ENCODE results near the gene RNASET2. TPM values are rescaled to one million over a fixed set of nuclear protein-coding genes. Genes with fewer than 3 reads are reported as not detected.
"Not testable (repeated sequence)": the region's sequence is repeated elsewhere in the genome, so short reads cannot be mapped to it uniquely, and the experiment has no call there.

Gene RNASET2
- total RNA-seq, 2 donors from 2014 or later = 53.7 to 66.3 TPM

DNA sequence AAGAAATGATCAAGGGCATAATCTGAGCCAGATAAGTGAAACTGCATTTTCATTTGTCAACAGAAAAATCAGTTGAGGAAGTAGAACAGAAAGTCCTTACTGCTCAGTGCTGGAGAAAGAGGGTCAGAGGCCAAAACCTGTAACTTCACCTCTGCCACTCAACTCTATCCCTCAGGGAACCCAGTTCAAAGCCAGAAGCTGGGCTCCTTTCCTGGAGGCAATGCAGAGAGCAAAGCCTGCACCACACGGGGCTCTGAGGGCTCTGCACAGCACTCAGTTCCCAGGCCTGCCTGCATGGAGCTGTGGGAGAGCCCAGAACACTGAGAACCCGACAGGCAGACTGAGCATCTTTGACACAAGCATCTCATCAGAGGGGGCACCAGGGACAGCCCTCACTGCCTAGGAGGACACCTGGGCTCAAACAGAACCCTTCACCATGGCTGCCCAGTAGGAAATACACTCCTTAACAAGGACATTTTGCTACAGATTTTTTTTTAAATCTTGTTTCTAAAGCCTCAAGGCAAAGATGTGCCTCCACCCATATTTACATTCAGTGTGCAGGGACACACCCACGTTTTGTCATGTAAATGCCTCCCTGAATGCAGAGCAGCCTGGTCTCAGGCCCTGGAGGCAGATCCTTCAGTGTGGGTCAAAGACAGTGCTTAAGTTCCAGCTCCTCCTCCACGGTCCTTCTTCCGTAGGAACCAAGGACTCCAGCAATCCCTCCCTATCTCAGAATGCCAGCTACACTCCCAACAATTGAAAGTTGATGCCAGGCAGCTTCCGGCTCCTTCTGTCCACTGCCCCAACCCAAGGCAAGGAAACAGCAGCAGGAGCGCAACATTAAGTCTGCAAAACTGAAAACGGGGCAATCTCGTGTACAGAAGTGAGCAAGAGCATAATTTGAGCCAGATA, 6.6 kb downstream of the RNASET2 start:
- H3K9me3 ChIP-seq = no peaks in the 10 kb centered on the region
- DNase-seq (no peak), ATAC-seq (no peak)
- no peak for TF ChIP-seq POLR2A (IDR thresholded peaks at IDR 0.05)
- TF ChIP-seq, protein P1, sequence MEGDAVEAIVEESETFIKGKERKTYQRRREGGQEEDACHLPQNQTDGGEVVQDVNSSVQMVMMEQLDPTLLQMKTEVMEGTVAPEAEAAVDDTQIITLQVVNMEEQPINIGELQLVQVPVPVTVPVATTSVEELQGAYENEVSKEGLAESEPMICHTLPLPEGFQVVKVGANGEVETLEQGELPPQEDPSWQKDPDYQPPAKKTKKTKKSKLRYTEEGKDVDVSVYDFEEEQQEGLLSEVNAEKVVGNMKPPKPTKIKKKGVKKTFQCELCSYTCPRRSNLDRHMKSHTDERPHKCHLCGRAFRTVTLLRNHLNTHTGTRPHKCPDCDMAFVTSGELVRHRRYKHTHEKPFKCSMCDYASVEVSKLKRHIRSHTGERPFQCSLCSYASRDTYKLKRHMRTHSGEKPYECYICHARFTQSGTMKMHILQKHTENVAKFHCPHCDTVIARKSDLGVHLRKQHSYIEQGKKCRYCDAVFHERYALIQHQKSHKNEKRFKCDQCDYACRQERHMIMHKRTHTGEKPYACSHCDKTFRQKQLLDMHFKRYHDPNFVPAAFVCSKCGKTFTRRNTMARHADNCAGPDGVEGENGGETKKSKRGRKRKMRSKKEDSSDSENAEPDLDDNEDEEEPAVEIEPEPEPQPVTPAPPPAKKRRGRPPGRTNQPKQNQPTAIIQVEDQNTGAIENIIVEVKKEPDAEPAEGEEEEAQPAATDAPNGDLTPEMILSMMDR (IDR thresholded peaks at IDR 0.05) = no peak
- intact Hi-C loops (cut with DNase I) = no loop called here
- H3K36me3 ChIP-seq (replicated peaks in 1 of 2; ENCODE audit: insufficient read depth in 1 of 2, low read depth in 2 of 2) = no peaks in the 10 kb centered on the region
- H3K4me3 ChIP-seq = no peak overlapping the region
- H3K4me1 ChIP-seq = peaks cover 6% of the 10 kb centered on the region
- 74 to 86% methylated on average over 9 of the region's 9 CpGs for WGBS, 2 donors
- H3K27ac ChIP-seq = peak overlapping the region in 1 of 4 donors; percentile 42
- no peaks in the 10 kb centered on the region for H3K27me3 ChIP-seq

DNA sequence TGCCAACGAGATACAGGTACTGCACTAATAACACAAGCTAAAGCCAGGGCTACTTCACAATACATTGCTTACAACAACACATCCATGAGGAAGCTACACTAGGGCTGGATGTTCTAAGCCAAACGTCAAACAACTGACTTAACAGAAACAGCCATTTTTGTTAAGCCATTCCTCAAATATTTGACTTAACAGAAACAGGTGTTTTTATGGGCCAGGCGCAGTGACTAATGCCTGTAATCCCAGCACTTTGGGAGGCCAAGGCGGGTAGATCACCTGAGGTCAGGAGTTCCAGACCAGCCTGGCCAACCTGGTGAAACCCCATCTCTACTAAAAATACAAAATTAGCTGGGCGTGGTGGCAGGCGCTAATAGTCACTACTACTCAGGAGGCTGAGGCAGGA, 7.6 kb downstream of the RNASET2 start:
- WGBS, 2 donors = 67 to 90% methylated on average over 4 to 6 of the region's 6 CpGs
- H3K4me1 ChIP-seq; H3K36me3 ChIP-seq (replicated peaks in 1 of 2; ENCODE audit: insufficient read depth in 1 of 2, low read depth in 2 of 2); intact Hi-C loops (cut with DNase I); H3K27me3 ChIP-seq; H3K27ac ChIP-seq; H3K4me3 ChIP-seq; ATAC-seq; DNase-seq; H3K9me3 ChIP-seq: not testable (repeated sequence)

GRCh38 chr6:166947251-166947650, 9.1 kb downstream of the RNASET2 start:
- 84 to 89% methylated on average over 5 of the region's 5 CpGs for WGBS, 2 donors

DNA sequence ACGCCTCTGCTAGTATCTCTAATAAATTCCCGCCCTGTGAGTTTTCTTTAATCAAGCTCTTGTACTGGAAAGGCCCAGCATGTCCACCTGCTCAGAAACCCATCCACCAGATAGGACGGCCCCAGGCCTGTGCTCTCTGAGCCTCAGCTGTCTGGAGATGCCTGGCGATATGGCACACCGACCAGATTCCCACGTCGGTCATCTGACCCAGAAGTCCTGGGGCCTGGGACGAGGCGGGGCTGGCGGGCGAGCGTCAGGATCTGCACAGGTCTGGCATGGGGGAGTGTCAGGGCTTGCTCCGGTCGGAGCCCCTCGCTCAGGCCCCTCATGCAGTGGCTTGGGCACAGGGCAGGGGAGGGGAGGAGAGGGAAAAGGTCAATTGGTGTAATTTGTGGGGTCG, 10.2 kb downstream of the RNASET2 start:
- Histone ChIP-seq H3K4me3 (no peak overlapping the region), H3K36me3 (replicated peaks in 1 of 2; ENCODE audit: insufficient read depth in 1 of 2, low read depth in 2 of 2) (no peaks in the 10 kb centered on the region), H3K9me3 (no peaks in the 10 kb centered on the region), H3K27ac (no peak overlapping the region), H3K27me3 (no peaks in the 10 kb centered on the region), H3K4me1 (no peaks in the 10 kb centered on the region)
- 93 to 96% methylated on average over 15 to 16 of the region's 16 CpGs for WGBS, 2 donors
- ATAC-seq (no peak), DNase-seq (no peak)
- no peak for TF ChIP-seq POLR2A (IDR thresholded peaks at IDR 0.05)
- TF ChIP-seq, protein P1 (IDR thresholded peaks at IDR 0.05) = no peak
- intact Hi-C loops (cut with DNase I) = no loop called here

More at GRCh38 chr6:166947251-166947650, 9.1 kb downstream of the RNASET2 start:
- H3K4me1 ChIP-seq = no peaks in the 10 kb centered on the region
- intact Hi-C loops (cut with DNase I) = no loop called here
- H3K27ac ChIP-seq = no peak overlapping the region
- TF ChIP-seq, protein P1 (IDR thresholded peaks at IDR 0.05) = no peak
- no peak for TF ChIP-seq POLR2A (IDR thresholded peaks at IDR 0.05)
- no peaks in the 10 kb centered on the region for H3K36me3 ChIP-seq (replicated peaks in 1 of 2; ENCODE audit: insufficient read depth in 1 of 2, low read depth in 2 of 2)
- DNase-seq (no peak), ATAC-seq (no peak)
- no peaks in the 10 kb centered on the region for H3K9me3 ChIP-seq
- H3K27me3 ChIP-seq = no peaks in the 10 kb centered on the region
- no peak overlapping the region for H3K4me3 ChIP-seq

DNA sequence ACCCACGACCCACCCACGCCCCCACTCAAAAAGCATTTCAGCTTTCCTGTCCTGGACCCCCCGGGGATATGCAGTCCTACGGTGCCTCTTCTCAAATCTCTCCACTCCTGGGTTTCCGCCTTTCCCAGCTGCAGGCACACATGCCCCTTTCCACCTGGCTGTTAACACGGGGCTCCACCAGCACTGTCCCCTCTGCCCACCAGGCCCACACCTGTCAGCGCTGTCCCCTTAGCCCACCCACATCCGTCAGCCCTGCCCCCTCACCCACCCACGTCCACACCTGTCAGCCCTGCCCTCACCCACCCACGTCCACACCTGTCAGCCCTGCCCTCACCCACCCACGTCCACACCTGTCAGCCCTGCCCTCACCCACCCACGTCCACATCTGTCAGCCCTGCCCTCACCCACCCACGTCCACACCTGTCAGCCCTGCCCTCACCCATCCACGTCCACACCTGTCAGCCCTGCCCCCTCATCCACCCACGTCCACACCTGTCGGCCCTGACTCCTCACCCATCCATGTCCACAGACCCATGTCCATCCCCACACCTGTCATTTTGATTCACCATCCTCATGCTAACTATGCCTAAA, 11.6 kb downstream of the RNASET2 start:
- 89 to 90% methylated on average over 16 of the region's 16 CpGs for WGBS, 2 donors
- H3K4me1 ChIP-seq = no peaks in the 10 kb centered on the region
- H3K36me3 ChIP-seq (replicated peaks in 1 of 2; ENCODE audit: insufficient read depth in 1 of 2, low read depth in 2 of 2) = no peaks in the 10 kb centered on the region
- no peaks in the 10 kb centered on the region for H3K27me3 ChIP-seq
- no peak for DNase-seq
- intact Hi-C loops (cut with DNase I) = no loop called here
- no peaks in the 10 kb centered on the region for H3K9me3 ChIP-seq
- no peak for ATAC-seq
- TF ChIP-seq, protein P1 (IDR thresholded peaks at IDR 0.05) = no peak
- no peak for TF ChIP-seq POLR2A (IDR thresholded peaks at IDR 0.05)
- H3K4me3 ChIP-seq = no peak overlapping the region
- H3K27ac ChIP-seq = no peak overlapping the region
